ENCODE results near the gene MAPK11. TPM values are rescaled to one million over a fixed set of nuclear protein-coding genes. Genes with fewer than 3 reads are reported as not detected.

MAPK11 gene
- polyA plus RNA-seq, 1 donor (not counting 4 experiments of a cell fraction or from before 2014, with no cell fraction given) = 4.6 TPM

- peaks cover 9% of the 10 kb centered on the region for H3K79me2 ChIP-seq (ENCODE audit: control insufficient read depth, insufficient read depth, low read length)
- DNase-seq (ENCODE audit: low read depth, low spot score) (no peak), FAIRE-seq (no peak)
- H3K9ac ChIP-seq (ENCODE audit: control insufficient read depth, extremely low read depth, insufficient read depth, low read length) = no peak overlapping the region
- H3K9me3 ChIP-seq (ENCODE audit: control insufficient read depth, low read depth, low read length) = peaks cover 2% of the 10 kb centered on the region
- H3K4me1 ChIP-seq (ENCODE audit: control insufficient read depth, extremely low read depth, insufficient read depth, low read length) = peaks cover 18% of the 10 kb centered on the region
- dilution Hi-C loops (cut with MboI; ENCODE audit: extremely low pct_ligation_motif_present, low sequenced_read_pairs) = no loop called here
- no peaks in the 10 kb centered on the region for H4K20me1 ChIP-seq (ENCODE audit: control insufficient read depth, extremely low read depth, insufficient read depth, low read length)
- no peak overlapping the region for H3K27ac ChIP-seq (ENCODE audit: control insufficient read depth, insufficient read depth, low read length)
- no peak overlapping the region for H2AFZ ChIP-seq (ENCODE audit: control insufficient read depth, low read length)
- H3K4me2 ChIP-seq (ENCODE audit: control insufficient read depth, extremely low read depth, insufficient read depth, low read depth, low read length) = no peak overlapping the region
- no peak for TF ChIP-seq CTCF (optimal IDR thresholded peaks at IDR 0.05 in 1 of 3, IDR thresholded peaks at IDR 0.05 in 1 of 3, conservative IDR thresholded peaks at IDR 0.05 in 1 of 3; ENCODE audit: extremely low read depth in 1 of 3, insufficient read depth in 2 of 3, low read length in 3 of 3)
- TF ChIP-seq EZH2 (IDR thresholded peaks at IDR 0.05; ENCODE audit: low read length) = no peak
- no peaks in the 10 kb centered on the region for H3K9me1 ChIP-seq (ENCODE audit: control insufficient read depth, extremely low read depth, insufficient read depth, low read length)
- peaks cover 33 to 38% of the 10 kb centered on the region in 2 experiments for H3K36me3 ChIP-seq (ENCODE audit: control insufficient read depth in 2 of 2, extremely low read depth in 1 of 2, insufficient read depth in 2 of 2, low read length in 2 of 2)
- no peaks in the 10 kb centered on the region for H3K27me3 ChIP-seq (ENCODE audit: control insufficient read depth, extremely low read depth, insufficient read depth, low read length)
- no peak overlapping the region for H3K4me3 ChIP-seq (ENCODE audit: control insufficient read depth in 2 of 3, extremely low read depth in 1 of 3, insufficient read depth in 2 of 3, low read depth in 1 of 3, low read length in 3 of 3)
Observed at GRCh38 chr22:50280022-50280707, 10.0 kb upstream of the MAPK11 start.

- Histone ChIP-seq H3K4me2 (ENCODE audit: control insufficient read depth, extremely low read depth, insufficient read depth, low read depth, low read length) (no peak overlapping the region), H3K9me1 (ENCODE audit: control insufficient read depth, extremely low read depth, insufficient read depth, low read length) (no peaks in the 10 kb centered on the region), H2AFZ (ENCODE audit: control insufficient read depth, low read length) (no peak overlapping the region), H3K27me3 (ENCODE audit: control insufficient read depth, extremely low read depth, insufficient read depth, low read length) (no peaks in the 10 kb centered on the region), H3K9ac (ENCODE audit: control insufficient read depth, extremely low read depth, insufficient read depth, low read length) (no peak overlapping the region), H3K79me2 (ENCODE audit: control insufficient read depth, insufficient read depth, low read length) (peaks cover 9% of the 10 kb centered on the region), H3K9me3 (ENCODE audit: control insufficient read depth, low read depth, low read length) (peaks cover 2% of the 10 kb centered on the region), H3K36me3 (ENCODE audit: control insufficient read depth in 2 of 2, extremely low read depth in 1 of 2, insufficient read depth in 2 of 2, low read length in 2 of 2) (peaks cover 38 to 46% of the 10 kb centered on the region in 2 experiments), H3K27ac (ENCODE audit: control insufficient read depth, insufficient read depth, low read length) (no peak overlapping the region), H4K20me1 (ENCODE audit: control insufficient read depth, extremely low read depth, insufficient read depth, low read length) (peaks cover 2% of the 10 kb centered on the region), H3K4me3 (ENCODE audit: control insufficient read depth in 2 of 3, extremely low read depth in 1 of 3, insufficient read depth in 2 of 3, low read depth in 1 of 3, low read length in 3 of 3) (no peak overlapping the region), H3K4me1 (ENCODE audit: control insufficient read depth, extremely low read depth, insufficient read depth, low read length) (peaks cover 18% of the 10 kb centered on the region)
- DNase-seq (ENCODE audit: low read depth, low spot score) = no peak
- dilution Hi-C loops (cut with MboI; ENCODE audit: extremely low pct_ligation_motif_present, low sequenced_read_pairs) = no loop called here
- no peak for FAIRE-seq
- no peak for TF ChIP-seq CTCF (optimal IDR thresholded peaks at IDR 0.05 in 1 of 3, IDR thresholded peaks at IDR 0.05 in 1 of 3, conservative IDR thresholded peaks at IDR 0.05 in 1 of 3; ENCODE audit: extremely low read depth in 1 of 3, insufficient read depth in 2 of 3, low read length in 3 of 3)
- no peak for TF ChIP-seq EZH2 (IDR thresholded peaks at IDR 0.05; ENCODE audit: low read length)
Observed at GRCh38 chr22:50278956-50279619, 8.9 kb upstream of the MAPK11 start.

Measured in keratinocyte (primary cell).